ENCODE measurements around the gene AREL1.
A peak's percentile ranks its signal among the peaks of the same experiment; 100 is the strongest.

Gene AREL1

DNA sequence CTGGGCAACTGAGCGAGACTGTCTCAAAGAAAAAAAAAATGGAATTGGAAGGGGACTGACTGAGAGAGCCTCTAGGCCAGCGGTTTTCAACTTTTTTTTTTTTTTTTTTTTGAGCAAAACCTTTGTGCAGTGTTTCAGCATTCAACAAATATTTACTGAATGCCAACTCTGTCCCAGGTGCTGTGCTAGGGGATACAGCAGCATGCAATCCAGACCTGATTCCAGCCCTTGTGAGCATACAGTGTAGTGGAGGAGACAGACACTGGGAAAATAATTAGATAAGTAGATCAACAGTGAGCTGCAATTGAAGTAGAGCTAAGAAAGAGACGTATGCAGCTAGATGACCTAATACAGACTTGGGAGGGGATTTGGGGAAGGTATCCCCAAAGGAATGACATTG lies 77.0 kb downstream of the AREL1 start:
- no peak for DNase-seq

DNA sequence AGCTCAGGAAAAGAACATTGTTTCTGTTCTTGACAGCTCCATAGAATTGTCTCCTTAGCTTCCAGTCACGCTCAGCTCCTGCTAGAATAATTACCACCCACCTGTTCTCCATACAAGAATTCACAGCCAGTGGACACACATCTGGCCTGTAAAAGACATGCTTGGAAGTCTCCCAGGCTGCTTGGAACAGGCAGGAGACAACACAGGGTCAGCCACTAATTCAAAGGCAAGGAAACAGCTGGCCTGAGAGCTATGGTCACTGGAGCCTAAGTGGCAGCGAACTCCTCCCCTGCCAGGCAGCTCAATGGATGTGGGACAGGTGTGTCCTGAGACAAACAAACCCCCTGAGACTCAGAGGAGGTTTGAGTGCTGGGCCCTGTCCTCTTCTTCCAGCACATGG lies 77.9 kb downstream of the AREL1 start:
- no peak for DNase-seq

DNA sequence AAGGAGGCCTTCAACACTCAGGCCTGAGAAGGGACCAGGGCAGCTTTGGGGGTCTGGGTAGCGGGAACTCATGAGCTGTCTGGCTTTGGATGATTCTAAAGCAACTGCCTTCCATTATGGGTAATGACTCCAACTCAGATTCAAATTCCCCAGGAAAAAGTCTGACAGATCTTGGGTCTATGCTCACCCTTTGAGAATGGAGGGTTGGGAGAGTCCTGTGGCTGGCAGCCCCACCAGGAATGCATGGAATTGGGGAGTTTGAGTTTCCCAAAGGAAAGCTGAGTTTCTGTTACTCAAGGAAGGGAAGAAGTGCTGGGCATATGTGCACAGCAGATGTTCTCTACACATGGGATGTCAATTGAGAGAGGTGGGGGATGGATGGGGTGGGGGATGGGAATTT lies 78.4 kb downstream of the AREL1 start:
- no peak for DNase-seq

DNA sequence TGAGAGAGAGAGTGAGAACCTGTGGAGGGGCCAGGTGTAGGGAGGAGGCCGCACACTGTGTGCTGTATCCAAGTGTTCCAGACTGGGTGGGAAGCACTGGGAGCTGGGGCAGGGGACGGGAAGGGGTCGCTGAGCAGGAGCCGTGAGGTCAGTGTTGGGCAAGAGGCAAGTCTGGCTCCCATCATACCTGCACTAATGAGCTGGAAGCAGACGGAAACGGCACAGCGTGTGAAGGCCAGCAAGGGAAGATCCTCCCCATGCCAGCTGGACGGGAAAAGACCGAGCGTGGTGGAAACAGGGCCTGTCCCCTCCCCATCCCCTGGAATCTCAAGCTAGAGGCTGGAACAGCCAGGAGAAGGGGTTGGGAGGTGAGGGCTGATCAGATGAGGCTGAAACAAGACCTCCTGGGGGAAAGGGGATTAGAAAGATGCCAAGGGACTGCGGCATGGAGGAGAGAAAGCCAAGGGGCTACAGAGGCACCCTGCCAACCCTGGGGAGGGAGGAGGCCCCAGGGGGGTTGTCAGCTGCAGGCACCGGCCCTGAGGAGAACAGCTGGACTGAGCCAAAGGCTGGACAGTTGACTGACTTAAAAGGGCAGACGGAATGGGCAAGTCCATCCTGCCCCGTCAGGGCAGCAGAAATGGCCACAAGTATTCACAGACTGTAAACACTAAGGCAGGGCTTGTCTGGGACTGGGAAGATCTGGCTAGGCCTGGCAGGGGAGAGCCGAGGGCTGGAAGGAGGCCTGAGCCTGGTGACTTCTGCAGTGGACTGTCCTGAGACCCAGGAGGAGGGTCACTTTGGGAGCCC lies 81.8 kb downstream of the AREL1 start:
- no peak for DNase-seq

DNA sequence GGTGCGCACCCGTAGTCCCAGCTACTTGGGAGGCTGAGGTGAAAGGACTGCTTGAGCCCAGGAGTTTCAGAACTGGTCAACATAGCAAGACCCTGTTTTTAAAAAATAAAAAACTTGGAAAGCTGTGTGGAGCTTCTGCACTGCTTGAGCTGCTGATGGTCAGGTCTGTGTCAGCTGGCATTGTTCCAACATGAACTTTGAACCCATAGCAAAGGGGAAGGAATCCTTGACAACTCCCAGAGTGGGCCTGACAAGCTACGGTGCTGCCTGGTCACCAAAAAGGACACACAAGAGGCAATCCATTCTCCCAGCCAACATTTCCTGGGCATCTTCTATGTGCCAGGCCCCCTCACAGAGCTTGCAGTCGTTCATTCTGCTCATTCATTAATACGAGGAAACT lies 84.5 kb downstream of the AREL1 start:
- DNase-seq = no peak

DNA sequence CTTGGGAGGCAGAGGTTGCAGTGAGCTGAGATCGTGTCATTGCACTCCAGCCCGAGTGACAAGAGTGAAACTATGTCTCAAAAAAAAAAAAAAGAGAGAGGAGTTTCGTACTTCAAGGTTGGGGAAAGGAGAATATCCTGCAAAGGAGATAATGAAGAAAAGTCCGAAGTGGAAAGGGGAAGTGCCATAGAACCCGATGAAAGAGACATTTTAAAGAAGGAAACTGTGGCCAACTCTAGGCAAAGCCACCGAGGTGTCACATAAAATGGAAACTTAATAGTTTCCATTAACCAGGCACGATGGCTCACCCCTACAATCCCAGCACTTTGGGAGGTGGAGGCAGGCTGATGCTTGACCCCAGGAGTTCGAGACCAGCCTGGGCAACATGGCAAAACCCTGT lies 85.8 kb downstream of the AREL1 start:
- DNase-seq = no peak

DNA sequence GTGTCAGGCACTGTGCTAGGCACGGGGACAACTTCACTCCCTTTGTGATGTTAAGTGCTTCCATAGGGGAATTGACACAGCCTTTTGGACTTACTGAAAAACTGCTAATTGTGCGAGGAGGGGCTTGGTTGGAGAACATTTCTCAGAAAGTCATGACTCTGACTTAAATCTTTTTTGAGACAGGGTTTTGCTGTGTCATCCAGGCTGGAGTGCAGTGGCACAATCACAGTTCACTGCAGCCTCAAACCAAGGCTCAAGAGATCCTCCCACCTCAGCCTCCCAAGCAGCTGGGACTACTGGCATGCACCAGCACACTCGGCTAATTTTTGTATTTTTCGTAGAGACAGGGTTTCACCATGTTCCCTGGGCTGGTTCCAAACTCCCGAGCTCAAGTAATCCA lies 90.6 kb downstream of the AREL1 start:
- DNase-seq = no peak

DNA sequence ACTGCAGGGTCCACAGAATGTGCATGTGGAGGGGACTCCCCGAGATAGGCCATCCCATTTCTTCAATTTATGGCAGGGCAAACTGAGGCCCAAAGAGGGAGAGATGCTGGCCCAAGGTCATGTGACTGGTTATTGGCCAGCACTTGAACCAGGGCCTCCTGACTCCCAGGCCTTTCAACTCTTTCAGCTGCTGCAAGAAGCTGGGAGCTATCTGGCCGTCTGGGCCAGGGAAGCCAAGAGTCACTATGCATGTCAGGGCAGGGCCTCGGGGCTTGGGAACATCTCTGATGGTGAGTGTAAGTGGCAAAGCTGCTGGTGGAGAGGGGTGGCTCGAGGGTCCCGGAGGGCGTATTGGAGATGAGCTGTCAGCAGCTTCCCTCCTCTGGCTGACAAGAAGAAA lies 91.3 kb downstream of the AREL1 start:
- no peak for DNase-seq

DNA sequence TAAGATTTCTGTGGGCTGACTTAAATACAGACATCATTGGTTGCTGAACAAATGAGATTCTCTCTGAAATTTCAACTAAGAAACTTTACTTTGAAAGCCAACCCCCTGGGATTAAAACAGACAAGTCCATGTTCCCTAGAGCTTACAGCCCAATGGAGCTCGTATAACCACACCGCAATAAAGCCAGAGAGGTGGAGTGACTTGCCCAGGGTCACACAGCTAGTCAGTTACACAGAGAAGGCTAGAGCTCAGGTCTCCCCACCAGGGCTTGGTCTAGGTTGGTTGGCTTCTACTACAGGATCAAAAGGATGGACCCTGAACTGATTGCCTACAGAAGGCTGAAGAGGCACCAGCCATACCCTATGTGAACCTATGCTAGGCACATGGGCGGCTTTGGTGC lies 92.0 kb downstream of the AREL1 start:
- DNase-seq = no peak

DNA sequence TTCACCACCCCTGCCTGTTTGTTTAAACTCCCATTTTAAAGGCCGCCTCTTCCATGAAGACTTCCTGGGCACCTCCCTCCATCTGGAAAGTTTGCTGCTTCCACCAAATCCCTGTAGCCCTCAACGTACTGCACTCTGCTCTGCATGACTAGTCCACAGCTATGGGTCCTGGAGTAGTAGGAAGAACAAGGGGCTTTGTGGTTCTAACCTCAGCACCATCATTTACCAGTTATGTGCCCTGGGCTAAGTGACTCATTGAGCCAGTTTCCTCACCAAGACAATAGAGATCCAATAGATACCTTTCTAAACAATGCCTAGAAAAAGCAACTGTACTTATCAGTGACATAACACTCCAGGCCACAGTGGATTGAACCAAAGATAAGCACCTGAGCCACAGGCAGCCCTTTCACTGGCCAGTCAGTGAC lies 92.4 kb downstream of the AREL1 start:
- DNase-seq = no peak

DNA sequence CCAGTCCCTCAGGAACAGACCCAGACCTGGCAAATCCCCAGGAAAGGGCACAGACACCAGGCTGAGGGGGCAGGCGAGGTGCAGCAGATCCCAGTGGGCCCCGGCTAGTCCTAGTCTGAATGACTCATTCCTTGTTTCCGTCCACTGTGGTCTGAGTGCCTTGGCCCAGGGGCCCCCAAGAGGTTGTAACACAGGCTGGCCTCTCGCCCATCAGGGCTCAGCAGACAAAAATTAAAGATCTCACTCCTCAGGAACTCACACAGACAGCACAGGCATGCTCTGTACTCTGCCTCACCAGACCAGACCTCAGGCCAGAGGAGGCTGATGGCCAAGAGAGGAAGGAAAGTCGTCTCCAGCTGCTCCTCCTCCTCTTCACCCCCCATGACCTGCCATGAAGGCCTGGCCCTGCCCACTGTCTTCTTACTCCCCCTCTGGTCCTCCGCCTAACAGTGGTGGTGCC lies 93.2 kb downstream of the AREL1 start:
- DNase-seq = no peak

DNA sequence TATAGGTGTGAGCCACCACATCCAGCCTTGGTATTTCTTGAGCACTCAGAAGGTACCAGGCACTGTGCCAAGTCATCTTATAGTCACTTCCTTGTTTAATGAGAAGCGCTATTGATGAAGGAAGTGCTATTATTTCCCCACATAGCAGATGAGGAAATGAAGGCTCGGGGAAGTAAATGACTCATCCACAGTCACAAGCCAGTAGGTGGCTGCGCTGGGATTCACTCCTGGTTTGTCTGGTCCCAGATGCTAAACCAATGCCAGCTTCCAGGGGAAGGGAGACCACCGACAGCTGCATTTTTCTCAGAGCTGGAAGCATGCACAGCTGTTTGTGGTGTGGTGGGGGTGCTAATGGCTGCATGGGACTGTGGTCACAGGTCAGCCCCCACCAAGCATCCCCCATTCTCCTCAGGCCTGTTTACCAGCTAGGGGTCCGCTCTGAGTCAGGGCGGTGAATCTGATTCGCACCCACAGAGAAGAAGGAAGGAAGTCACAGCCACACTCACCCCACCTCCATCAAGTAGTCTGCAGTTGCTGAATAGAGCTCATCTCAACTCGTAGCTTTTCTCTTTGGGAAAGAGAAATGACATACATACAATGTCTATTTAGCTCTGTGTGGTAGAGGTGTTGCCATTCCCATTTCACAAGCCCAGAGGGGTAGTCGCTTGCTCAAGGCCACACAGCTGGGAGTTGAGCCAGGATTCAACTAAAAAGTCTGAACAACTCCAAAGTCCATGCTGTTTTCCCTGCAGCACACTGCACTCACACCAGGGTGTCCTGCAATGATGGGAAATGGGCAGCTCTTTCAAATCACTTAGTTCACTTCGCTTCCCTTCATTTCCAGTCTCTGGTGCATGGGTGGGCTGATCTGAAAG lies 94.6 kb downstream of the AREL1 start:
- DNase-seq = no peak

DNA sequence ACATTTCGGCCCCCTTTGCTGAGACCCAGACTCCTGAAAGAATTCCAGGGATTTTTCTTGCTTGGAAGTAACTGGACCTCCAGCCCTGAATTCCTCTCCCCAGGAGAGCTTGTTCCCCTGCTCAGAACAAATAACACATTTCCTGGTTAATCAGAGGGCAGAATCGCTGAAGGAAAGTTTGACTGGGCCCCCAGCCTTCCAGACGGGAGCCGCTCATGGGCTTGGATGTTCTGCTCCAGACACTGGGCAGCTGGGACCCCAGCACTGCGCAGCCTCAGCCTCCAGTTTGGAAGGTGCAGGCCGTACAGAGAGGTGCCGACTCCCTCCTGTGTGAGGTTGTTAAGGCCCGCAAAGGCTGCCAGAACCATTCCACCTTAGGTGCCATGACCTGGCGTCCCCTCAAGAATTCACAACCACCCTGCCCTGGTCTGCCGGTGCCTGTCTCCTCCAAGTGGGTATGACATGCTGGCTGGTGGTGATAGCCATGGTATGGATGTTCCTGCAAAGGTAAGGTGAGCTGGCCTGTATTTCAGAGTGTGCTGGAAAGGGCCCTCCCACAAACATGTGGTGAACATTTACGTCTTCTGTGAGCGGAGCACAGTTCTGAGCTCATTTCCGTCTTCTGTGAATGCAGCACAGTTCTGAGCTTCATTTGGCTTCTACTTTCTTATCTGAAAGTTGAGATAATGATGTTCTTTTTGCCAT lies 95.7 kb downstream of the AREL1 start:
- no peak for DNase-seq

DNA sequence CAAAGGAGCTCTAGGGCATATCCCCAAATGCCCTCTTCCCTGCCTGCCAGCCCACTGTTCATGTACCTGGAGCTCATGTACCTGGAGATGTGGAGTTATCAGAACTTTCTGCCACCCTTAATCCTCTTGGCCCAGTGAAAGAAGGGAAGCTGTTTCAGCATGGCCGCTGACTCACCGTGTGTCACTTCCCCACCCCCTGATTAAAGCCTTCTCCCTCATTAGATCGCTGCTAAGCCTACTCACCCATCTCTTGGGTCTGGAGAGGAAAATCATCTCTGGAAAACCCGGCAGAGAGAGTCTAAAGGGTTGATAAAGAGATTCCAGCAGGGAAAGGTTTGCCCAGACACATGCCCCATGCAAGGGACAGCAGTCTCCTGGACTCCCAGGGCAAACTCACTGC lies 96.4 kb downstream of the AREL1 start:
- DNase-seq = no peak

DNA sequence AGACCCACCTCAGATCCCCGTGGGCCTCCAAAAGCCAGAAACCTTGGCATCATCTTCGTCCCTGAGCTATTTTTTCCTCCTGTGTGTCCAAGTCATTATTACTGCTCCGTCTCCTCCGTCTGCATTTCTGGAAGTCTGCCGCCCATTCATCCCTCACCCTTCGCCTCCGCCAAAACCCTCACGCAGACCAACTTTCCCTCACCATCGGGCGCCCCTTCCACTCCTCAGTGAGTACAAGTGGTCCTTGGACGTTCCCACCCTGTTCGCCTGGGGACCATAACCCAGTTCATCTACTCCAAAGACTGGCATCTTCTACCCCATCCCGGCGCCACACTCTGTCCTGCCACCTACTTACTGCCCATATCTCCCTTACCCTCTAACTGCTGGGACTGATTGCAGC lies 97.1 kb downstream of the AREL1 start:
- DNase-seq = no peak

DNA sequence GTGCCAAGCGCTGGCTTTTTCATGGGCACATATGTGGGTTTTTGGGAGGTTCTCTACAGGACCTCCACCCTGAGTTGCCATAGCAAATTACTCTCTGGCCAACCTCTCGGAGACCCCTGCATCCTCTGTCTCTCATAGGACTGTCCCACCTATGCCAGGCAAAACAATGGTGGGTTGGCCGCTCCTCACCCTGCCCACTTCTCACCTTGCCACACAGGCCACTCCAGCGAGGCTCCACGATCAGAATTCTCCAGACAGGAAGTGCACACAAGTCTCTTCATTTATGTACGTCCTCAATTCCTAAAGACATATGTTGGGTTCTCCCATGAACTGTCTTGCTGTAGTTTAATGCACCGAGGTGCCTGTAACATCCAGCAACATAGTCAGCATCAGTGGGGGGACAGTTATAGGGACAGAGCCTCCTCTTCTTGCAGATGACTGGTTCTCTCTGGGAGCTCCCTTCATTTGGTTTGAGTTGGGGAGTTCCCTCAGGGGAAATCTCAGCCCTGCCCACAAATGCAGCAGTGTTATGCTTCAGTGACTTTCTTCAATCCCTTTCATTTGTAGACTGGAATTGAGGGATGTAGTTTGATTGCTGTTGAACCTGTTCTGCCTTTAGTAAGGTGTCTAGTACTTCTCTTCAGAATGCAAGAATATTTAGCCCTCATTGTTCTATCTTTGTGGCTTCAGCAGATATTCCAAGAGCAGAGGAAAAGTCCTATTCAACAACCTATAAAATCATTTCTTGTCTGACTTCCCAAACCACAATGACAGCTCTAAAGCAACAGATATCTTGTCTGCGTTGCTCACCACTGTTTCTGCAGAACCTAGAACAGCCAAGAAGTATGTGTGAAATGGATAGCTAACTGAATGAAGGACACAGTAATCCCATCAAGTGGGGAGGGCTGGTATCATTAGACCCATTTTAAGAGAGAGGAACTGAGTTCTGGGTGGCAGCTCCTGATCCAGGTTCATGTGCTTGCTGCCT lies 98.1 kb downstream of the AREL1 start:
- no peak for DNase-seq

DNA sequence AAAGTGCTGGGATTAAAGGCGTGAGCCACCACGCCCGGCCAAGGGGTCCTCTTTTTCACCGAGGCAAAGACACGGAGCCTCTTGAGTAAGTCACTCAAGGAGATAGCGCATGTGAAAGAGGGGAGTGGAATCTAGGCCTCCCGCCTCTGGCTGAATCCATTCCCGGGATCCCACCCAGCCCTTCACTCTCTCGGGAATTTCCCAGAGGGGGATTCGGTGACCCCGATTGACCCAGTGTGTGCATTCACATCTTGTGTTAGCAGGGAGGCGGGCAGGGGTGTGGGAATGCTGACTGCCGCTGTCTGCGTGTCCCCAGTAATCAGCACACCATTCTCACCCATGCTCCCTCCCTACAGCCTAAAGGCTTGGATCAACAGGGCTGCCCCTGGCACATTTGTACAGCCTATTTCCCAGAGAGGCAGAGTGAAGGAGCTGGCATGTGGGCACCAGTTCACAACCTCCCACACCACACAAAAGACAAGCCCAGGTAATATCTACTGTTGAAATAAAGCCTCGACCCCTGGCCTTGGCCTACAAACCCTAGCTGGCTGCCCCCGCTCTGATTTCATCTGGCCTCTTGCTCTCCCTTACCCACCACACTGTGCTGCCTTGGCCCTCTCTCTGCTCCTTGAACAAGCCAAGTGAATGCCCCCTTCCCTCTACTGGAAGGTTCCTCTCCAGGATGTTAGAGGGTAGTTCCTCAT lies 99.5 kb downstream of the AREL1 start:
- no peak for DNase-seq

DNA sequence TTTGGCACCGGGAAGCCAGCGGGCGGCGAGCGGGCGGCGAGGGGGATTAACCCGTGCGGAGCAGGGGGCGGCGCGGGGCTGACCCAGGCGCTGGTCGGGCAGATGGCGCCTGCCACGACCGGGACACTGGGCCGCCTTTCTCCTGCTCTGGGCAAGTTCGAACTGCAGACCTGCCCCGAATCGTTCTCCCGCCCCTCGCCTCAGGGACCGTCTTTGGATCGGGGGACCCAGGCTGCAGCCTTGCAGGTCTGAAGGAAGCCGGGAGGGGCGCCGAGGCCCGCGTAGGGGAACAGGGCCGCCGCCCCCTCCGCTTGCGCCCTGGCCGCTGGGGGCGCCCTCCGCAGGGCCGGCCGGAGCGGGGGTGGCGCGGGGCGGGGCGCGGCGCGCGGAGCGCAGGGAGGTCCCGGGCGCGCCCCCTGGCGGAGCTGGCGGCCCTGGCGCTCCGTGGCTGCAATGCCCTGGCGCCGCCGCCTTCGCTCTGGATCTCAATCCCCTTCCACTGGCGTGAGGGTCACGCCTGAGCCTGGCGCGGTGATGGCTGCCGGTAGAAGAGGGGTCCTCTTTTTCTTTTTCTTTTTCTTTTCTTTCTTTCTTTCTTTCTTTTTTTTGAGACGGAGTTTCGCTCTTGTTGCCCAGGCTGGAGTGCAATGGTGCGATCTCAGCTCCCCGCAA lies 100.4 kb downstream of the AREL1 start:
- DNase-seq = peak; percentile 78

DNA sequence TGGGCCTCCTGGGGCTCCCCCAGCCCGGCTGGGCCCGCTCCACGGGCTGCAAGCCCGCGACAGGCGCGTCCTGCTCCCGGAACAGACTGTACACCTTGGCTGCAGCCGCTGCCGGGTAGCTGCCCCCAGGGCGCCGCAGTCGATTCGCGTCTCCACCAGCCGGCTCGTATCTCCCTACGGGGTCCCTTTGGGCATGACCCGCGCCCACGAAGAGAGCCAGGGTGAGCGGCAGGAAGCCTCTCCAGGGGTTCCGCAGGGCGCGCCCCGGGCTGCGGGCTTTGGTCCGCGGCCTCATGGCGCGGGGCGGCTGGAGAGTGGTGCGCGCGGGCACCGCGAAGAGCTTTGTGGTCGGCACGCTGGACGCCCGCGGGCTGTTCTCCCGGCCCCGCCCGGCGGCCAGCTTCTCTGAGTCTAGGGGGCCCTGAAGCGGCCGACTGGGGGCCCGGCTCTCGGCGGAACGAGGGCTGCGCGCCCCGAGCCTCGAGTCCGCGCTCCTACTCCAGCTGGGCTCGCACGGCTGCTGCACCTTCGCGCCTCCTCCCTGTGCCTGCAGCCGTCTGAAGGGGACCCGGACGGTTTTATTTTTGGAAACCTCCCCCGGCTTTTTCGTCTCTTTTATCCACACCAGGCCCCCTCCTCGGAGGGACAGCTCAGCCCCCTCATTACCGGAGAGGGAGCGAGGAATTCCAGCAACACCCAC lies 101.1 kb downstream of the AREL1 start, which contains the start of gene LTBP2:
LTBP2 (minus strand) TSS at position 588 of the 700 bp plus-strand sequence; CDS start at position 295, 293 bp downstream.
- DNase-seq = peak; percentile 84

Data from right kidney (tissue), 1 donor.